Measurements from ENCODE around the gene PRR14.
"Not testable (repeated sequence)": the region's sequence is repeated elsewhere in the genome, so short reads cannot be mapped to it uniquely, and the experiment has no call there.

Gene PRR14

GRCh38 chr16:30632454-30632853 is 18.3 kb upstream of the PRR14 start:
- not testable (repeated sequence) for DNase-seq (ENCODE audit: low read depth in 2 of 2)

- no peak for DNase-seq (ENCODE audit: low read depth in 2 of 2)
Observed at GRCh38 chr16:30633526-30633925, 17.2 kb upstream of the PRR14 start.

GRCh38 chr16:30636599-30636998 is 14.2 kb upstream of the PRR14 start:
- no peak for DNase-seq (ENCODE audit: low read depth in 2 of 2)

DNA sequence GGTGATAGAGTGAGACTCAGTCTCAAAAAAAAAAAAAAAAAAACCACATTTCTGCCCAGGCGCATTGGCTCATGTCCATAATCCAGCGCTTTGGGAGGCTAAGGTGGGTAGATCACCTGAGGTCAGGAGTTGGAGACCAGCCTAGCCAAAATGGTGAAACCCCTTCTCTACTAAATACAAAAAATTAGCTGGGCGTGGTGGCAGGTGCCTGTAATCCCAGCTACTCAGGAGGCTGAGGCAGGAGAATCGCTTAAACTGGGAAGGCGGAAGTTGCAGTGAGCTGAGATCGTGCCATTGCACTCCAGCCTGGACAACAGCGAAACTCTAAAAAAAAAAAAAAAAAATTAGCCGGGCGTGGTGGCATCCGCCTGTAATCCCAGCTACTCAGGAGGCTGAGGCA is 13.6 kb upstream of the PRR14 start:
- not testable (repeated sequence) for DNase-seq (ENCODE audit: low read depth in 2 of 2)

DNA sequence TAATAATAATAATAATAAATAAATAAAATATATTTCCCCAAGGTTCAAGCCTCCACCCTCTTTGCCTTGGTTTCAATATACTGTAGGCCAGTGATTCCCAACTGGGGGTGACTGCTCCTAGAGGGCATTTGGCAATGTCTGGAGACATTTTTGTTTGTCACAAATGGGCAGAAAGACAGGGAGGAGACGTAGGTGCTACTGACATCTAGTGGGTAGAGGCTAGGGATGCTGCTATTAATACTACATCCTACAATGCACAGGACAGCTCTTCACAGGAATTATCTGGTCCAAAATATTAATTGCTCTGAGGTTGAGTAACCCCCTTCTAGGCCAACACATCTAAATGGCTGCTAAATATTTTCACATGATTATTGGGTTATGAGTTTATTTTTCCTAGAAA is 12.8 kb upstream of the PRR14 start:
- DNase-seq (ENCODE audit: low read depth in 2 of 2), result no peak

GRCh38 chr16:30641378-30641982 is 9.3 kb upstream of the PRR14 start:
- DNase-seq (ENCODE audit: low read depth in 2 of 2), result no peak

GRCh38 chr16:30644334-30644830 is 6.4 kb upstream of the PRR14 start:
- DNase-seq (ENCODE audit: low read depth in 2 of 2), result no peak

DNA sequence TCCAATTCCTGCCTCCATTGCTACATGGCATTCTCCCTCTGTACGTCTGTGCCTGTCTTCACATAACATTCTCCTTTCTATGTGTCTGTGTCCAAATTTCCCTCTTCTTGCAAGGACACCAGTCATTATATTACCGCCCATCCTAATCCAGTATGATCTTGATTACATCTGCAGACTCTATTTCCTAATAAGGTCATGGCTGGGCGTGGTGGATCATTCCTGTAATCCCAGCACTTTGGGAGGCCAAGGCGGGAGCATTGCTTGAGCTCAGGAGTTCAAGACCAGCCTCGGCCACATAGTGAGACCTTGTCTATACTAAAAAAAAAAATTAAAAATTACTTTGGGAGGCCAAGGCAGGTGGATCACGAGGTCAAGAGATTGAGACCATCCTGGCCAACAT is 5.0 kb upstream of the PRR14 start:
- no peak for DNase-seq (ENCODE audit: low read depth in 2 of 2)

DNA sequence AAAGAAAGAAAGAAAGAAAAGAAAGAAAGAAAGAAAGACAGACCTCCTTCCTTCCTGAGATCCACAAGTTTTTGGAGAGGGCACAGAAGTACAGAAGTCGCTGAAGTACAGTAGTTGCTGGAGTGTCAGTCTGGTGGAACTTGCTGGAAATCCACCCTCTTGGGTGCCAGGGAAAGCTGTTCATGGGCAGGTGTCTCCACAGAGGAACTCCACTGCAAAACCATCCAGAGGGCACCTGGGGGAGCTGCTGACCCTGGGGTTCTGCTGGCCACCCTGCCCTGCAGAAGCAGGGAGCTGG is 3.5 kb upstream of the PRR14 start:
- no peak for DNase-seq (ENCODE audit: low read depth in 2 of 2)

GRCh38 chr16:30649725-30650368 is 913 bp upstream of the PRR14 start:
- no peak for DNase-seq (ENCODE audit: low read depth in 2 of 2)

- DNase-seq (ENCODE audit: low read depth in 2 of 2), result no peak
Observed at GRCh38 chr16:30651124-30652004, 604 bp downstream of the PRR14 start.

- no peak for DNase-seq (ENCODE audit: low read depth in 2 of 2)
Observed at GRCh38 chr16:30652005-30652296, 1.2 kb downstream of the PRR14 start.

GRCh38 chr16:30652718-30653117 is 2.0 kb downstream of the PRR14 start:
- DNase-seq (ENCODE audit: low read depth in 2 of 2), result no peak

- DNase-seq (ENCODE audit: low read depth in 2 of 2), result no peak
Observed at GRCh38 chr16:30654856-30655255, 4.1 kb downstream of the PRR14 start.

DNA sequence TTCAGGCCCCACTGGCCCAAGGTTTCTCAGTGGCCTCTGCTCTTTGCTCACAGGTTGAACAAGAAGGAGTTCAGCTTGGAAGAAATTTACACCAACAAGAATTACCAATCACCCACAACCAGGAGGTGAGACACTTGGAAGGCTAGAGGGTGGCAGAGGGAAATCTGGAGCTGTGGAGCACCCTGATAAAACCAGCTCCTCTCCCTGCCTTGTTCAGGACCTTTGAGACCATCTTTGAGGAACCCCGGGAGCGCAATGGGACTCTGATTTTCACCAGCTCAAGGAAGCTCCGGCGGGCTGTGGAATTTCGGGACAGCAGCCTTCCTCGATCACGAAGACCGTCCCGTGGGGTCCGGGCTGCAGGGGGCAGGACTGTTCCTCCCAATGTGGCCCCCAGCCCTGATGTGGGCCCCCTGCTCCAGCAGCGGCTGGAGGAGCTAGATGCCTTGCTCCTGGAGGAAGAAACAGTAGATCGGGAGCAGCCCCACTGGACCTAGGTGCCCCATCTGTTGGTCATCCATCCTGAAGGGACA is 5.1 kb downstream of the PRR14 start:
- DNase-seq (ENCODE audit: low read depth in 2 of 2), result no peak

DNA sequence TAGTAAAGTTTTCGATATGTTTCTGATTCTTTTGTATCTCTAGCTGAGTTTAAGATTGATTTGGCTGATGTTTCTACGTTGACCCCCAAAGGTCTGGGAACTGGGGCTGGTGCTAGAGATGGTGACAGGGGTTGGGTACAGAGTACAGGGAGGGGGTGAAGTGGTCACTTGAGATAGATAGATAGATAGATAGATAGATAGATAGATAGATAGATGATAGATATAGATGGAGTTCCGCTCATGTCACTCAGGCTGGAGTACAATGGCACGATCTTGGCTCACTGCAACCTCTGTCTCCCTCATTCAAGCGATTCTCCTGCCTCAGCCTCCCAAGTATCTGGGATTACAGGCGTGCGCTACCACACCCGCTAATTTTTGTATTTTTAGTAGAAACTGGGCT is 5.6 kb downstream of the PRR14 start:
- no peak for DNase-seq (ENCODE audit: low read depth in 2 of 2)

DNA sequence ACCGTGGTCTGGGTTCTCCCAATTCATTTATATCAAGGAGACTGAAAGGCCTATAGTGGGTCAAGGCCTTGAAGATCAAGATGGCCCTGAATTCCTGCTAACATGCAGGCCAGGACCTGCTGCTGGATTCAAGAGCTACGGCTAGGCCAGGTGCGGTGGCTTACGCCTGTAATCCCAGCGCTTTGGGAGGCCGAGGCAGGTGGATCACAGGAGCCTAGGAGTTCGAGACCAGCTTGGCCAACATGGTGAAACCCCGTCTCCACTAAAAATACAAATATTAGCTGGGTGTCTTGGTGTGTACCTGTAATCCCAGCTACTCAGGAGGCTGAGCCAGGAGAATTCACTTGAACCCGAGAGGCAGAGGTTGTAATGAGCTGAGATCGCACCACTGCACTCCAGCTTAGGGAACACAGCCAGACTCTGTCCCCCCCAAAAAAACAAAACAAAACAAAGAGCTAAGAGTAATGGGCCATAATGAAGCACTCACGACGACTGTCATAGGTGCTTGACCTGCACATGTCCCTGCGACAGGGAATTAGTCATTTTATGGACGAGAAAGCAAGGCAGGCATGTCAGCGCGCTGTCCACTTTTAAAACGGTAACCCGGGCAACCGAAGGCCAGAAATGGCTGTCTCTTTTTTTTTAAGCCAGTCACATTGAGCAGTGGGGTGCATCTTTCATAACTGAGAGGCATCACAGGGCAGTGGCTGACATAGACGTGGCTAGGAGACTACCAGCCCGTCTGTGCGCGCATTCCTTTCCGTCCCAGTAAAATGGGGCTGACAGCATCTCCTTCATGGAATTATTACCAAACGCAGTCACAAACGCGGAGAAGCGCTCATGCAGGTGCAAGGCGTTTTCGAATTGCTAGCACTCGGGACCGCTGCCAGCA is 6.5 kb downstream of the PRR14 start:
- no peak for DNase-seq (ENCODE audit: low read depth in 2 of 2)

DNA sequence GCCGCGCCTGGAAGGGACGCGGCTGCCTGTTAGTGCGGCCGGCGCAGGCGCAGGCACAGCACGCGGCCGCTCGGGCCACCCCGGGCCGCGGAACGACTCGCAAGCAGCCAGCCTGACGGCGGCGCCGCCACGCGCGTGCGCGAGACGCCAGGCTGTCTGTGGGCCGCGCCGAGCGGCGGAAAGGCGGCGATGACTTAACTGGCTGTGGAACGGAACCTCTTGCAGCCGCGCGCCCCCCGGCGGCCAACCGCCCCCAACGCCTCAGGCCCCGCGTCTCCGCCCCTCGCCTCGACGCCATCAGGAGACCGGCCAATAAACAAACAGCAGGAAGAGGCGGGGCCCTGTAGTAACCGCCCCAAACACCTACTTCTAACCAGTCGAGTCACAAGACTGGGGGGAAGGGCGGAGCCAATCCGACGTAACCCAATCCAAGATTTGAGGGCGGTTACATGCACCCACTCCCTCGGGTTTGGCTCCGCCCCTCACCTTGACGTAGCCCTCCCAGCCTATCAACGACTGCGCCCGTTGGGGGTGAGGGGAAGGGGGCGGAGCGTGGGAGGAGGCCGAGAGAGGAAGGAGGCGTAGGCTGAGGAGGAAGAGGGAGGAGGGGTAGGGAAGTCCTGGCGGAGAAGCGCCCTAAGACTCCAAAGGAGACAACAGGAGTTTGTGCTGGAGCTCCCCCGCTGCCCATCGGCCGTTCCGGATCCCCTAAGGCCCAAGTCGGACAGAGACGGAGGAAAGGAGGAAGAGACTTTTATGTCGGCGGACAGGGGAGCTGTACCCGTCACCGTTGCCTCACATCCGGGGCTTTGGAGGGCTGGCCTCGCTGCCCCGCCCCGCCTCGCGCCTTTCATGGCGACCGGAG is 7.3 kb downstream of the PRR14 start, which contains the start of gene FBRS:
Gene FBRS (plus strand): TSS at position 566 of the 865 bp plus-strand sequence. CDS start 1,088 bp downstream, outside the sequence.
- peak; percentile 100 for DNase-seq (ENCODE audit: low read depth in 2 of 2)

DNA sequence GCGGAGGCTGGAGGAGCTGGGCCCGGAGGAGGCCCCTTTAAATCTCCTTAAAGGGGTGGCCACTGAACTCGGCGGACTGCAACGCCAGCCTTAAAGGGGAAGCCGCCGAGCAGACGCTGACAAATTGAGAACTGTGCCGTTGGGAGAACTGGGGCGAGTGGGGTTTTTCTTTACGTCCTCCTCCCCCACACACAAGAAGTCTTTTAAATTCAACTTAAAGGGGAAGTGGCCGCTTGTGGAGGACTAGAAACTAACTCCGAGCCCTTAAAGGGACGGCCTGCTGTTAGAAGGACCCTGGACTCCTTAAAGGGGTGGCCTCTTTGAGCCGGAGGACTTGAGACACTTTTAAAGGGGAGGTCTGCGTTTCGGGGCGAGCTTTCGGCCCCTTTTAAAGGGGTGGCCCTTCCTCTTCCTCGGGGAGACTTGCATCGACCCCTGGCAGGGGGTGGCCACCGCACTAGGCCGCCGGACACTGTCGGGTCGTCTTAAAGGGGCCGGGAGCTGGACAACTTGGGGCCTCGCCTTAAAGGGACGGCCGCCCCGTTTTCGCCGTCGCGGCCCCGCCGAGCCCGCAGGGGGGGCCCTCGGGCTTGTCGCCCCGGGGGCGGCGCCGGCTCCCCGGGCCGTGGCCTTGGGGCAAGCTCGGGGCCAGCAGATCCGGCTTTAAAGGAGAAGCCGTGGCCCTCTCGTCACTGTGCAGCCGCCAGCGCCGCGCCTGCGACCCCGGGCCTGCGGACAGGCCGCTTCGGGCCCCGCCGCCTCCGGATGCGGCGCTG is 8.2 kb downstream of the PRR14 start:
- DNase-seq (ENCODE audit: low read depth in 2 of 2), result peak; percentile 96 to 97

All from fibroblast of skin of left quadriceps (primary cell).